Ovary (tissue), 1 donor: Measurements from ENCODE around the gene ANKUB1.

ENCODE experiments used
- EP300 ChIP-seq: sonication (generic); formaldehyde crosslinking; IDR thresholded peaks from one replicate; pipeline ENCODE4 v1.6.1; 2017; ENCODE audit warnings: antibody characterized with exemption
- POLR2A ChIP-seq: fragments of 450-650 bp; IDR thresholded peaks from one replicate; pipeline ENCODE4 v1.6.1; 2017; ENCODE audit warnings: antibody characterized with exemption, mild to moderate bottlenecking, moderate library complexity

- TF ChIP-seq EP300 (no peak), POLR2A (no peak)
These were observed 16.2 kb downstream of the ANKUB1 start for GRCh38 chr3:149776170-149776569.
